GM12891 (cell line): ENCODE data around the gene TTC22.
A peak's percentile ranks its signal among the peaks of the same experiment; 100 is the strongest.

Experiments used
- DNase-seq: peaks from one replicate; pipeline ENCODE4 v3.0.0; 2011; ENCODE audit warnings: low spot score; ENCODE audit not compliant: insufficient read length
- FAIRE-seq: peaks from 2 replicates; lab custom pipeline; 2011; peaks lifted over from hg19 to GRCh38; lab: Jason Lieb, UNC
- PAX5 ChIP-seq: IDR thresholded peaks from 2 replicates; pipeline ENCODE4 v1.6.1; 2011; ENCODE audit warnings: low read length, moderate library complexity, mild to moderate bottlenecking; ENCODE audit not compliant: insufficient read depth, severe bottlenecking
- POLR2A ChIP-seq: IDR thresholded peaks from 2 replicates; pipeline ENCODE4 v1.6.1; 2011; ENCODE audit warnings: low read depth, low read length, control low read depth
- POLR2AphosphoS5 ChIP-seq: IDR thresholded peaks from 2 replicates; pipeline ENCODE4 v1.6.1; 2011; ENCODE audit warnings: low read depth, low read length, control low read depth
- POU2F2 ChIP-seq: IDR thresholded peaks from 2 replicates; pipeline ENCODE4 v1.6.1; 2011; ENCODE audit warnings: low read depth, mild to moderate bottlenecking, control low read depth, low read length, moderate library complexity
- SPI1 ChIP-seq: IDR thresholded peaks from 2 replicates; pipeline ENCODE4 v1.6.1; 2011; ENCODE audit warnings: low read depth, low read length, control low read depth
- TAF1 ChIP-seq: IDR thresholded peaks from 2 replicates; pipeline ENCODE4 v1.6.1; 2011; ENCODE audit warnings: low read depth, low read length, control low read depth

The TTC22 gene

GRCh38 chr1:54798769-54799641 is 2.1 kb downstream of the TTC22 start:
- no peak for TF ChIP-seq POLR2A
- TF ChIP-seq PAX5: no peak
- DNase-seq (no peak), FAIRE-seq (peak; percentile 16)

GRCh38 chr1:54798206-54798605 is 2.9 kb downstream of the TTC22 start:
- FAIRE-seq (no peak), DNase-seq (no peak)
- TF ChIP-seq POLR2A (no peak), PAX5 (no peak), TAF1 (no peak), POLR2AphosphoS5 (no peak), POU2F2 (no peak), SPI1 (no peak)

- DNase-seq (no peak), FAIRE-seq (no peak)
- no peak for TF ChIP-seq POLR2A
- no peak for TF ChIP-seq PAX5
- no peak for TF ChIP-seq POLR2AphosphoS5
- no peak for TF ChIP-seq SPI1
Measured at GRCh38 chr1:54796902-54797301, 4.2 kb downstream of the TTC22 start.

- no peak for TF ChIP-seq TAF1
- no peak for TF ChIP-seq PAX5
- no peak for TF ChIP-seq POLR2AphosphoS5
- no peak for TF ChIP-seq POU2F2
- no peak for TF ChIP-seq SPI1
- no peak for TF ChIP-seq POLR2A
- FAIRE-seq (no peak), DNase-seq (no peak)
Measured at GRCh38 chr1:54795841-54796468, 5.2 kb downstream of the TTC22 start.

GRCh38 chr1:54795356-54795665 is 5.8 kb downstream of the TTC22 start:
- no peak for FAIRE-seq
- DNase-seq: no peak
- no peak for TF ChIP-seq POLR2A
- TF ChIP-seq TAF1: no peak
- TF ChIP-seq POU2F2: no peak
- TF ChIP-seq SPI1: no peak
- no peak for TF ChIP-seq PAX5
- TF ChIP-seq POLR2AphosphoS5: no peak

- TF ChIP-seq POLR2A: no peak
- FAIRE-seq (no peak), DNase-seq (no peak)
Measured at GRCh38 chr1:54794451-54795355, 6.4 kb downstream of the TTC22 start.

- no peak for TF ChIP-seq SPI1
- TF ChIP-seq PAX5: no peak
- no peak for TF ChIP-seq TAF1
- TF ChIP-seq POU2F2: no peak
- no peak for TF ChIP-seq POLR2A
- TF ChIP-seq POLR2AphosphoS5: no peak
- no peak for FAIRE-seq
- DNase-seq: no peak
Measured at GRCh38 chr1:54792686-54793282, 8.3 kb downstream of the TTC22 start.

GRCh38 chr1:54791880-54792522 is 9.1 kb downstream of the TTC22 start:
- no peak for FAIRE-seq
- DNase-seq: peak; percentile 50
- TF ChIP-seq SPI1: no peak
- no peak for TF ChIP-seq PAX5

GRCh38 chr1:54788459-54788858 is 12.7 kb downstream of the TTC22 start:
- TF ChIP-seq POLR2AphosphoS5 (no peak), POLR2A (no peak), PAX5 (no peak), SPI1 (no peak), TAF1 (no peak), POU2F2 (no peak)
- FAIRE-seq (no peak), DNase-seq (no peak)
